Esophagus squamous epithelium (tissue), 4 donors: ENCODE data around the gene ZNG1A.
"Not testable (repeated sequence)": the region's sequence is repeated elsewhere in the genome, so short reads cannot be mapped to it uniquely, and the experiment has no call there.

ENCODE experiments used
- POLR2A ChIP-seq, 4 donors: fragments of 450-650 bp; IDR thresholded peaks; one replicate each; pipeline ENCODE4 v1.6.1; 2017; ENCODE audit warnings: antibody characterized with exemption in 4 of 4, mild to moderate bottlenecking in 4 of 4, moderate library complexity in 3 of 4
- TF ChIP-seq, protein P1 (sequence below), 6 experiments: fragments of 450-650 bp in 4 of 6; fragments of 200-600 bp in 2 of 6; sonication (generic) in 2 of 6; IDR thresholded peaks; one replicate each; pipeline ENCODE4 v1.5.1; 2016 to 2019; ENCODE audit warnings: antibody characterized with exemption in 6 of 6, mild to moderate bottlenecking in 4 of 6, moderate library complexity in 4 of 6

DNA sequence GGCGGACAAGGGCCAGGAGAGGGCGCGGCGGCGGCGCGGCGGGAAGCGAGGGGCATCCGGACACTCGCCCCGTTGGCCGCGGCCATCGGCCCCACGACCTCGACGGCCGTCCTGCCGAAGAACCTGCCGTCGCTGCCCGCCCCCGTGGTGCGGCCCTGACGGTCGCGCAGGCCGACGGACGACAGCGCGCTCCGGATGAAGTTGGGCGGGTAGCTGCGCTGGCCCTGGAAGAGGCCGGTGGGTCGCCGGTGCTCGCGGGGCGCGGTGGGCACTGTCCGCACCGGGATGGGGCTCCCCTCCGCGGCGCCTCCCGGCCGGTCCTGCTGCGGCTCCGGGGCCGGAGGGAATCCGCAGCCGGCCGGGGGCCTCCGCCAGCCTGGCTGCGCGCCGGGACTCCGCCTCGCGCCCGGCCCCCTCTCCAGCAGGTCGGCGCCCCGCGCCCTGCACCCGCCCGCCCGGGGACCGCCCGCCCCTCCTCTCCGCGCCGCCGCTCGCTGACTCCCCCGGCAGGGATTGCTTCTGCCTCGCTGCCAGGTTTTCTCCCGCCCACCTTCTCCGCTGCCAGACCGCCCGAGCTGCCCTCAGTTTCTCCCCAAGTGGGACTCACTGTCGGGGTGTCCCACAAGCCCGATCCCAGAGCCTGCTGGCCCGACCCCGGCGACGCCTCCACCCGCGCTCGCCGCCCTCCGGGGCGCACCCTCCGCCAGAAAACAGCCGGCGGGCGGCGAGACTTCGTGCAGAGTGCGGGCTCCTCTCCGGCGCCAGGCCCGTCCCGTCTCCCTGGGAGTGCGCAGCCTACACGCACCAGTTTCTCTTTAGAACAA is 105.6 kb downstream of the ZNG1A start:
- not testable (repeated sequence) for TF ChIP-seq POLR2A (IDR thresholded peaks at IDR 0.05)
- TF ChIP-seq, protein P1, sequence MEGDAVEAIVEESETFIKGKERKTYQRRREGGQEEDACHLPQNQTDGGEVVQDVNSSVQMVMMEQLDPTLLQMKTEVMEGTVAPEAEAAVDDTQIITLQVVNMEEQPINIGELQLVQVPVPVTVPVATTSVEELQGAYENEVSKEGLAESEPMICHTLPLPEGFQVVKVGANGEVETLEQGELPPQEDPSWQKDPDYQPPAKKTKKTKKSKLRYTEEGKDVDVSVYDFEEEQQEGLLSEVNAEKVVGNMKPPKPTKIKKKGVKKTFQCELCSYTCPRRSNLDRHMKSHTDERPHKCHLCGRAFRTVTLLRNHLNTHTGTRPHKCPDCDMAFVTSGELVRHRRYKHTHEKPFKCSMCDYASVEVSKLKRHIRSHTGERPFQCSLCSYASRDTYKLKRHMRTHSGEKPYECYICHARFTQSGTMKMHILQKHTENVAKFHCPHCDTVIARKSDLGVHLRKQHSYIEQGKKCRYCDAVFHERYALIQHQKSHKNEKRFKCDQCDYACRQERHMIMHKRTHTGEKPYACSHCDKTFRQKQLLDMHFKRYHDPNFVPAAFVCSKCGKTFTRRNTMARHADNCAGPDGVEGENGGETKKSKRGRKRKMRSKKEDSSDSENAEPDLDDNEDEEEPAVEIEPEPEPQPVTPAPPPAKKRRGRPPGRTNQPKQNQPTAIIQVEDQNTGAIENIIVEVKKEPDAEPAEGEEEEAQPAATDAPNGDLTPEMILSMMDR (IDR thresholded peaks at IDR 0.05): not testable (repeated sequence)
